SH-SY5Y (cell line): ENCODE measurements around the gene ETV5.

ENCODE experiments used
- GATA2 ChIP-seq: IDR thresholded peaks from 2 replicates; pipeline ENCODE4 v1.6.1; 2011; ENCODE audit warnings: mild to moderate bottlenecking, low read depth, low read length
- GATA3 ChIP-seq: IDR thresholded peaks from 2 replicates; pipeline ENCODE4 v1.6.1; 2011; ENCODE audit warnings: low read depth, mild to moderate bottlenecking, low read length, moderate library complexity

Gene ETV5

DNA sequence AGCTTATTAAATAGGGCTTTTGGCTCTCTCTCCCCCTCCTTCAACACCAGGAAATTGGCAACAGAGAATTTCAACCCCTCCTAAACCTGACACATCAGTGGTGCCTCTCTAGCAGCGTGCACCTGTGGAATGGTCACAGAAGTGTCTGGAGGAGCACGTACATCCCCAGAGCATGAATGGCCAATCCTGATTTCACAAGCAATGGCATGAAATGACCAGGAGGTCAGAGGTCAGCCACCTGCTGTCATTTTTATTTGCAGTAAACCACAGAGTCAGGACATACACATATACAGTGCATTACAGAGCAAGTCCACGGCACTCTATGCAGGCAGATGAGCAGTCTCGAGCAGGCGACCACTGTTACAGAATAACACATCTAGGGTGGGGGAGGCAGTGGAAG is 25.1 kb upstream of the ETV5 start:
- TF ChIP-seq GATA2, result no peak
- TF ChIP-seq GATA3, result no peak

GRCh38 chr3:186132487-186132886 is 23.6 kb upstream of the ETV5 start:
- TF ChIP-seq GATA3, result no peak
- TF ChIP-seq GATA2, result no peak

DNA sequence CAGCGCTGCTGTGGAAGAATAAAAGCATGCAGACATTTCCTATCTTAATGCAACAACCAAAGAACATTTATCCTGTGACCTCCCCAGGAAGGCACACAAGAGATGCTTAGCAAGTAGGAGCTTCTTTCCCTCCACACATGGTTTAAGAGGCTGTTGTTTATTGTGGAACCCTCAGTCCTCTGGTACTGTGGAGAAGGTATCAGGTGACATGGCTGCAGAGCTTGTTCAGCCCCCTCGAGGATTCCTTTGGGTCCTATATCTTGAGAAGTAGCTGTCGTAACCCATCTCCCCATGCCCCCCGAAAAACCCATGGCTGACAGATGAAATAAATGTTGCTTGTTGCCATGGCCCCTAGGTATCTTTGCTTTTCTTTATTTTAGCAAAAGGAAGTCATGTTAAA is 20.3 kb upstream of the ETV5 start:
- no peak for TF ChIP-seq GATA2
- no peak for TF ChIP-seq GATA3

- no peak for TF ChIP-seq GATA3
- no peak for TF ChIP-seq GATA2
Observed at GRCh38 chr3:186128158-186128557, 19.3 kb upstream of the ETV5 start.

DNA sequence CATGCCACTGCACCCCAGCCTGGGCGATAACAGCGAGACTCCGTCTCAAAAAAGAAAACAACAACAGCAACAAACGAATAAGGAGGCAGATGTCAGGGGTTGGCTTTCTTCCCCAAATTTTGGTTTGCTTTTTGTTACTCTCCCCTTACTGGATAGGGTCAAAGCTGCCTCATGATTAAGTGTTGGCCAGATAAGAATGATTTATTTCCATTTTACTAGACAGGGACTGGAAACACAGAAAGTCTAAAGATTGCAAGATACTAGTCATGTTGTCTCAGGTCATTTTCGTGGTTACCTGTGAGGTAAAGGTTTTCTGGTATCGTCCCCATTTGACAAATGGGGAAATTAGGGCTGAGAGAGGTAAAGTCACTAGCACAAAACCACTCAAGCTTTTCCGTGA is 18.6 kb upstream of the ETV5 start:
- TF ChIP-seq GATA3, result no peak
- TF ChIP-seq GATA2, result no peak

- TF ChIP-seq GATA2 (no peak), GATA3 (no peak)
Observed at GRCh38 chr3:186125118-186125517, 16.2 kb upstream of the ETV5 start.

GRCh38 chr3:186124592-186124991 is 15.7 kb upstream of the ETV5 start:
- TF ChIP-seq GATA2 (no peak), GATA3 (no peak)

DNA sequence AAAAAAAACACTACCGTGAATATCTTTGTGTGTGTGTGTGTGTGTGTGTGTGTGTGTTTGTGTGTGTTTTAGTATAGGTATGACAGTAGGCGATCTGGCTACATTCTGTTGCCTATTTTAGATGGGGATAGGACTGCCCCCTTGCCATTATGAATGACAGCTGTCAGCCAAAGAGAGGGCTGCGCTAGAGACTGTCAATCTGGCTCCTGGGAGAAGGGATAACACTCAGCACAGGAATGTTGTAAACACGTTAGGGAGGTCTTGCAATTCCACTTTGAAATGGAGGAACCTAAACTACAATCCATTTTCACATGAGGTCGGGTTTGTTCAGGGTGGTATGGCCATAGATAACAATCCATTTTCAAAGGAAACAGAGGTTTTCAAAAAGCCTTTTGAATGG is 14.1 kb upstream of the ETV5 start:
- TF ChIP-seq GATA2 (no peak), GATA3 (no peak)

GRCh38 chr3:186121968-186122367 is 13.1 kb upstream of the ETV5 start:
- TF ChIP-seq GATA2 (no peak), GATA3 (no peak)

- TF ChIP-seq GATA2, result no peak
- TF ChIP-seq GATA3, result no peak
Observed at GRCh38 chr3:186121278-186121677, 12.4 kb upstream of the ETV5 start.

DNA sequence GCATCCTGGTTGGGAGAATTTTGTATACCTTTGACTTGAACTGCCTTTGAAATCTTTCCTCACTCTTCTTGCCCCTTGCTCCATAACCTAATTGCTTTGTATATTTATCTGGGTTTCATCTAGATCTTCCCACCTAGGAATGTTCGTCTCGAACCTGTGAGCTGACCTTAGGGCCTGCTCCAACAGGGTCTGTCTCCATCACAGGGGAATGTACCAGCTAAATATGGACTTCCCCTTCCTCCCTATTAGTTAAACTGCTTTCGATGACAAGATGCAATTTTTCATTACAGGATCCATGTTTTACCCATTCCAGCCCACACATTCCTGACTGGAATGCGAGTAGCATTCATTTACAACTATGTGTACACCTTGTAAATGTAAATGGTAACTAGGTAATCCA is 10.6 kb upstream of the ETV5 start:
- no peak for TF ChIP-seq GATA3
- TF ChIP-seq GATA2, result no peak

DNA sequence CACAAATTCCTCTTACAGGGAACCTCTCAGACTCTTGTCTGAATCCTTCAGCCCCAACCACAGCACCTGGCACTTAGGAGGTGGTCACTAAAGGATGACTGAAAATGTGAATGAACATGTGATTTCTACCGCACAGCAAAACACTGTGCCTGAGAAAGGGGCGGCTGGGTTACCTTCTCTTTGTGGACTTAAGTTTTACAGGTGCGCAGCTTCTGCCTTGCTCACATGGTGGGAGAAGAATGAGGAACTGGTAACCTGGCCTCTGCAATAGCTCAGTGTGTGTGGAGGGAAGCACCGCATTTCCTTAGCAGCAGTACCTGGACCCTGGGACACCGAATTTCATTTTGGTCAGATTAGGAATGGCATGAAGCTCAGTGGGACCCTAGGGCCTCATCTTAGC is 9.8 kb upstream of the ETV5 start:
- TF ChIP-seq GATA3 (no peak), GATA2 (no peak)

DNA sequence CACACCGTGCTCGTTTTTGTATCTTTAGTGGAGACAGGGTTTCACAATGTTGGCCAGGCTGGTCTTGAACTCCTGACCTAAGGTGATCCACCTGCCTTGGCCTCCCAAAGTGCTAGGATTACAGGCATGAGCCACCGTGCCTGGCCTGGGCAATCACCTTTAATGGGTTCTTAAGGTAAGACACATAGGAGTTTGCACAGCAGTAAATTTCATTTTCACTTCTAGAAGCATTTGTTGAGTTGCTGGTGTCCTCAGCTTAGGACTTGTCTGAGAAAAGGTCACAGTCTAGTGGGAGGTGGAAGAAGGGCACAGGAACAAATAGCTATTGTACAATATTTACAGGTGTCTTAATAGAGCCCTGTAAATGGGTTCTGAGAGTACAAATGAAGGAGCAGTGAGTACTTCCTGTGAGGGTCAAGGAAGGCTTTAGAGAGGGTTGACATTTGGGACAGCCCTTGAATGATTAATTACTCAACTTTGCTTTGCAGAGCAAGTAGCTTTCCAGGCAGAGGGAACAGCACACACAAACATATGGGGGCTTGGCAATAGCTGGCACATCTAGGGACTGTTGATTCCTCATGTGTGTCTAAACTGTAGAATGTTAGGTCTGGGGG is 8.7 kb upstream of the ETV5 start:
- TF ChIP-seq GATA3, result no peak
- TF ChIP-seq GATA2, result no peak

DNA sequence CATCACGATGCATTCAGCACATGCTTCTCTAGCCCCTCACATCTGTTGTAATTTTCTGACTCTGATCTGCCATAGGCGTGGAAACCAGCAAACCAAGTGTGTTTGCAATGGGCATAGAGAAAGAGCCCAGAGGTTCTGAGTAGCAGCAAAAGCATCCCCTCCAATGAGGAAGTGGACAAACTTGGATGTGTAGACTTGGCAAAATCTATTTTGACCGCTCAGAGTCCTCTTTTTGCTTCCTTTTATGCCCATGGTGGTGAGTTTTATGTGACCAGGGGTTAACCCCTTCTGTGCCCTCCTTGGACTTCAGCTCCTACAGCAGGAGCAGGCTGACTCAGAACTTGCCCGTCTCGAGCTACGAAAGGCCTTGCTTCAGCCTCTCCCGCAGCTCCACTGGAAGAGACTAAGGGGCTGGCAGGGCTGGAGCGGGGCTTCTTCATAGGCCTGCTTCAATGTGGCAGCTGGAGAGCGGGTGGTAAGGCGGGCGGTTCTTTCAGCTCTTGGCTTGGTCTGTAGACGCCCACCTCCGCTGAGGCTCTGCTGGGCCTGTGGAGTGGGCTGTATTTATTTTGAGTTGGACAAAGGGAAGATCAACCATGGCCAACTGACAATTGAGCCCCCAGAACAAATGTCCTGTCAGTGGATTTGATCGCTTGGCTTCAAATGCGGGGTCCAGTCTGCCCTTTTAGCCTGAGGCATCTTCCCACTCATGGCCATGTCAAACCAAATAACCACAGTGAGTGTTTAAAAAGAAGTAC is 6.5 kb upstream of the ETV5 start:
- TF ChIP-seq GATA2 (no peak), GATA3 (no peak)
